CD4-positive, alpha-beta T cell treated with Interleukin-17A for 1 hour (primary cell): ENCODE data around the gene PICALM.
"Not testable (repeated sequence)": the region's sequence is repeated elsewhere in the genome, so short reads cannot be mapped to it uniquely, and the experiment has no call there.

ENCODE experiments used
- DNase-seq: peaks from one replicate; pipeline ENCODE4 v3.0.0-alpha.2; 2020

PICALM gene

DNA sequence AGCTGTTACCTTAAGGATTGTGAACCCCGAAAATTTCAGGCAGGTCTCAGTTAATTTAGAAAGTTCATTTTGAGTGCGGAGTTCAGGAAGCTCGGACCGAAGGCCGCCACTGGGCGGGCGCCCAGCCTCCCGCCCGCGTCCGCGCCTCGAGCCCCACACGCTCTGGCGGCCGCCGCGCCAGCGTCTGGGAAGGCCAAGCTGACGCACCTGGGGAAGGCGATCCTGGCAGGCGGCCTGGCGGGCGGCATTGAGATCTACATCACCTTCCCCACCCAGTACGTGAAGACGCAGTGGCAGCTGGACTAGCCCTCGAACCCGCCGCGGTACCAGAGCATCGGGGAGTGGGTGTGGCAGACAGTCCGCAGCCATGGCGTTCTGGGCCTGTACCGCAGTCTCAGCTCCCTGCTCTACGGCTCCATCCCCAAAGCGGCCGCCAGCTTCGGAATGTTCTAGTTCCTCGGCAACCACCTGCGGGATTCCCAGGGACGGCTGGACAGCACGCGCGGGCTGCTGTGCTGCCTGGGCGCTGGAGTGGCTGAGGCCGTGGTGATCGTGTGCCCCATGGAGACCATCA is 134.2 kb downstream of the PICALM start:
- no peak for DNase-seq

GRCh38 chr11:85930879-85931366 is 138.0 kb downstream of the PICALM start:
- DNase-seq, result no peak

- DNase-seq, result not testable (repeated sequence)
These were observed 142.2 kb downstream of the PICALM start for GRCh38 chr11:85926653-85927214.

- DNase-seq, result no peak
These were observed 145.4 kb downstream of the PICALM start for GRCh38 chr11:85923455-85923854.

DNA sequence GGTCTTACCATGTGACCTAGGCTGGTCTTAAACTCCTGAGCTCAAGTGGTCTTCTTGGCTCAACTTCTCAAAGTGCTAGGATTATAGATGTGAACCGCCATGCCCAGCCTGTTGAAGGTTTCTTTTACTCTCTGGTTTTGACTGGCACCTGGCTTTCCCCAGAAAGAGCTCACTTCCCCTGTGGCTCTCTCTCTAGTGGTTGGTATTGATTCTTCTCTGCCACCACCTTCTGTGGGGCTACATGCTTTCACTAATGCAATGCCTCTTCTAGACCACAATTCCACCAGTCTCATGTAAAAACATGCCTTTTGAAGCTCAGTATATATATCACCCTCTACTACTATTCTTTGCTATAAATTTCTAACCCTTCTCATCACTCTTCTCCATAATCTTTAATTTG is 146.5 kb downstream of the PICALM start:
- no peak for DNase-seq

DNA sequence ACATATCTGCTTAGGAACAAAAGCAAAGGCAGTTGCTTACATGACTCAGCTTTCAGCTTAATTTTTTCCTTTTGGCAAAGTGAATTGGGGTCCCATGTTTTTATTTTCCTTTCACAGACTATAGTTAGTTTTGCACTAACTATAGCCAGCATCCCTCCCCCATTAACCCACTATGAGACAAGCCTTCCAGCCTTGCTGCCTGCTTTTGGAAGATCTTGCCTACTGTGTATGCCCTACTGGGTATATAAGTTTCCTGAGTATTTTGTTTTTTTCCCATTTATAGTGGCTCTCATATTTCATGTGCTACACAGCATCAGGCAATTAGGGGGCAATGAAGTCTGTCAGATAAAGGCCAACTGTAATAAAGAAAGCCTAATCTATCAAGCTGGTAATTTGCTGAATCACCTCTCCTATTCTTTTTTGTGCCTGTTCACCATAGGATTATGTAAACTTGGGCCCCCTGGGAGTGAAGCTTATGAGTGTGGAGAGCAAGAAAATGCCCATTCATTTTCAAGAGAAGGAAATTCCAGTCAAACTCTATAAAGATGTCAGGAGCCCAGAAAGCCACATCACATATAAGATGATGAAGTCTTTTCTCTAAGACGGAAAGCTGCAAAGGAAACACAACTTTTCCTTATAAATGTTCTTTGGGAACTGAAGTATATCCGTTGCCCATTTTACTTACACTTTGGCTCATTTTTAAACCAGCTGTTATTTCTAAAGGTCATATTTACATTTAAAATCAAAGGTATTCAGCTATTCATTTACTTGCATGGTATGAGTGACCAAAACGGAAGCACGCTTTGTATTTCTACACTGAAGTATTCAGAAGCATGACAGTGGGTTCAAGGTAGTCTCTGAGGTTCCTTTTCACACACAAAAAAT is 149.7 kb downstream of the PICALM start:
- no peak for DNase-seq

GRCh38 chr11:85914425-85914824 is 154.5 kb downstream of the PICALM start:
- no peak for DNase-seq

GRCh38 chr11:85913513-85913912 is 155.4 kb downstream of the PICALM start:
- no peak for DNase-seq

DNA sequence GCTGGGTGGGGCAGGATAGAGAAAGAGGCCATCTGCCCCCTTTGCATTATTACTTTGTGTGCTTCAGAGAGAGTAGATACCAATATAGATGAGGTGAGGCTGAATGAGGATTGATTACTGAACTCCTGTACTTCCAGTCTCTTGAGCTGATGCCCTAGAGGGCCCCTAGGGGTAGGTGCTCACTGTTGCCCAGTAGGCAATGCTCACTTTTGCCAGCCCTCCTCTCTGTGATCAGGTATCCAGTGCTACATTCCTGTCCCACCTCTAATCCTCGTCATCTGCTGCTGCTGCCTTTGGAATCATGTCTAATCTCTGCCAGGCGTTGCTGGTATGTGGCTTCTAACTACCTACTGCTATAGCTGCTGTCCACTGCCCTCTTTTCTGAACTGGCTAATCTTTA is 156.5 kb downstream of the PICALM start:
- DNase-seq, result no peak
